ENCODE measurements around the gene KLRD1.

DNA sequence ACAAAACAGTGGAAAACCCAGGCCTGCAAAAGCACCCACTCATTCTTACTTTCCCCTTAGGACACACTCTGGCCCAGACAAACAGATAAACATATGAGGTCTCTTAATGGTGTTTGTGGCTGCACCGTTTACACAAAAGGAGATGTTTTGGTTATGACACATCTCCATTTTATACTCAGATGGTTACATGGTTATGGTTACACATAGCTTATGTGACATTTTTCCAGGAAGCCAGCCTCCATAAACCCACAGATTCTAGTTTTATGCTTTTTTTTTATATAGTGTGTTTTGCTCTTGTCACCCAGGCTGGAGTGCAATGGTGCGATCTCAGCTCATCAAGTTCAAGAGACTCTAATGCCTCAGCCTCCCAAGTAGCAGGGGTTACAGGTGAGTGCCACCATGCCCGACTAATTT, 3.5 kb upstream of the KLRD1 start:
- no peak for TF ChIP-seq POLR2A (IDR thresholded peaks at IDR 0.05)
- no peak for TF ChIP-seq CTCF (IDR thresholded peaks at IDR 0.05)
